ENCODE measurements around the gene CRYBG1. TPM values are rescaled to one million over a fixed set of nuclear protein-coding genes. Genes with fewer than 3 reads are reported as not detected.

Gene CRYBG1
- total RNA-seq, 1 donor from 2014 or later = 5.8 TPM

- TF ChIP-seq CTCF (conservative IDR thresholded peaks at IDR 0.05) = no peak
- no peak for DNase-seq (ENCODE audit: extremely low spot score, unreplicated experiment)
- Mint-ChIP-seq H3K36me3 (peaks cover 28% of the 10 kb centered on the region), H3K9me3 (peaks cover 8% of the 10 kb centered on the region), H3K4me3 (no peak overlapping the region), H3K27me3 (no peaks in the 10 kb centered on the region), H3K27ac (no peak overlapping the region), H3K4me1 (ENCODE audit: unreplicated experiment) (peaks cover 17% of the 10 kb centered on the region)
Measured at GRCh38 chr6:106620931-106621672, 260.6 kb downstream of the CRYBG1 start.

Other genes with a start within 250 kb of the CRYBG1 start
- 27.8 and 39.3 TPM in 2 replicates for gene ATG5, start 35.0 kb upstream of the CRYBG1 start, total RNA-seq (ENCODE audit: low replicate concordance)

All from type B pancreatic cell (in vitro differentiated cells).